Stomach (tissue), 9 donors: ENCODE data around the gene HAGH. TPM values are rescaled to one million over a fixed set of nuclear protein-coding genes. Genes with fewer than 3 reads are reported as not detected.

Experiments
- DNase-seq, 2 donors: peaks; one replicate each; pipeline versions ENCODE4 v3.0.0 to v3.0.0-alpha.2; 2013 to 2019
- H3K27ac ChIP-seq, 5 donors: fragments of 200-600 bp in 4 of 5; sonication (generic) in 4 of 5; one replicate each; pipeline ENCODE4 v1.5.1; 2013 to 2019; ENCODE audit warnings: mild to moderate bottlenecking in 1 of 5, moderate library complexity in 1 of 5
- H3K27me3 ChIP-seq, 3 donors: fragments of 200-600 bp; sonication (generic); one replicate each; pipeline ENCODE4 v1.5.1; 2017 to 2019; ENCODE audit warnings: mixed run types in 1 of 3
- H3K36me3 ChIP-seq, 4 donors: fragments of 200-600 bp; sonication (generic); 1 replicate in 3 of 4; 2 replicates in 1 of 4; pipeline ENCODE4 v1.5.1; 2016 to 2019
- H3K4me1 ChIP-seq, 4 donors: fragments of 200-600 bp; sonication (generic); one replicate each; pipeline ENCODE4 v1.5.1; 2016 to 2019
- H3K4me3 ChIP-seq, 4 donors: fragments of 200-600 bp; sonication (generic) in 3 of 4; one replicate each; pipeline ENCODE4 v1.5.1; 2016 to 2019; ENCODE audit warnings: mild to moderate bottlenecking in 1 of 4
- H3K9me3 ChIP-seq, 4 donors: fragments of 200-600 bp; sonication (generic); one replicate each; pipeline ENCODE4 v1.5.1; 2016 to 2019
- EP300 ChIP-seq: sonication (generic); formaldehyde crosslinking; IDR thresholded peaks from one replicate; pipeline ENCODE4 v1.6.1; 2017; ENCODE audit warnings: antibody characterized with exemption
- POLR2A ChIP-seq, 4 donors: fragments of 450-650 bp; IDR thresholded peaks; one replicate each; pipeline ENCODE4 v1.6.1; 2016; ENCODE audit warnings: antibody characterized with exemption in 4 of 4, control low read depth in 2 of 4, mild to moderate bottlenecking in 1 of 4, moderate library complexity in 1 of 4
- POLR2AphosphoS5 ChIP-seq, 3 donors: sonication (generic); formaldehyde crosslinking; IDR thresholded peaks; one replicate each; pipeline ENCODE4 v1.6.1; 2016; ENCODE audit warnings: antibody characterized with exemption in 3 of 3
- WGBS, 5 donors: extraction: QIAGEN DNeasy Blood & Tissue Kit in 3 of 5; methylation state at CpG; one replicate each; pipeline versions ENCODE4 v1.1.5 to v1.1.7; 2013 to 2018; 5-methylcytosine and 5-hydroxymethylcytosine counted together
- intact Hi-C: fragments of 100-400 bp; cut with DNase I; formaldehyde crosslinking; loops from one replicate; pipeline ENCODE4 v1.15.1; 2023; ENCODE audit warnings: low total_unique reads
- polyA plus RNA-seq, 3 donors: library from polyadenylated mRNA; stranded (reverse); fragments of 200-250 nt; gene quantifications; one replicate each; pipeline ENCODE4 v1.2.3, GENCODE V29; 2013
- total RNA-seq, 5 donors: library from RNA; depleted of rRNA; stranded (reverse); fragments of >200 nt; gene quantifications; one replicate each; pipeline versions ENCODE4 v1.1.0 to v1.2.3, GENCODE V29; 2014 to 2016
- TF ChIP-seq, protein P1 (sequence below), 7 experiments: fragments of 450-650 bp in 4 of 7; fragments of 200-600 bp in 3 of 7; sonication (generic) in 3 of 7; IDR thresholded peaks; one replicate each; pipeline ENCODE4 v1.5.1; 2016 to 2019; ENCODE audit warnings: antibody characterized with exemption in 7 of 7, control low read depth in 2 of 7, mild to moderate bottlenecking in 1 of 7
- donor health status: healthy with polysubstance abuse.
- donor health status: Bipolar disorder and iron deficiency.
- donor health status: healthy.

HAGH gene
- total and polyA plus RNA-seq, 8 donors: 30.3 to 119 (median 69.2) TPM

- WGBS, 5 donors: 12 to 20% (median 17%) methylated on average over 17 of the region's 17 CpGs
- Histone ChIP-seq H3K4me1 (peaks cover 0 to 12% (median 10%) of the 10 kb centered on the region in 4 donors), H3K27me3 (no peaks in the 10 kb centered on the region), H3K4me3 (no peak overlapping the region), H3K27ac (peak overlapping the region in 1 of 5 donors; percentile 49), H3K9me3 (no peaks in the 10 kb centered on the region), H3K36me3 (peaks cover 26 to 80% (median 75%) of the 10 kb centered on the region in 4 donors)
- peak; percentile 86 to 89 for DNase-seq
- TF ChIP-seq EP300 (no peak), POLR2A (IDR thresholded peaks at IDR 0.05) (no peak), POLR2AphosphoS5 (IDR thresholded peaks at IDR 0.05) (peak in 1 of 3 donors; percentile 85)
- TF ChIP-seq, protein P1, sequence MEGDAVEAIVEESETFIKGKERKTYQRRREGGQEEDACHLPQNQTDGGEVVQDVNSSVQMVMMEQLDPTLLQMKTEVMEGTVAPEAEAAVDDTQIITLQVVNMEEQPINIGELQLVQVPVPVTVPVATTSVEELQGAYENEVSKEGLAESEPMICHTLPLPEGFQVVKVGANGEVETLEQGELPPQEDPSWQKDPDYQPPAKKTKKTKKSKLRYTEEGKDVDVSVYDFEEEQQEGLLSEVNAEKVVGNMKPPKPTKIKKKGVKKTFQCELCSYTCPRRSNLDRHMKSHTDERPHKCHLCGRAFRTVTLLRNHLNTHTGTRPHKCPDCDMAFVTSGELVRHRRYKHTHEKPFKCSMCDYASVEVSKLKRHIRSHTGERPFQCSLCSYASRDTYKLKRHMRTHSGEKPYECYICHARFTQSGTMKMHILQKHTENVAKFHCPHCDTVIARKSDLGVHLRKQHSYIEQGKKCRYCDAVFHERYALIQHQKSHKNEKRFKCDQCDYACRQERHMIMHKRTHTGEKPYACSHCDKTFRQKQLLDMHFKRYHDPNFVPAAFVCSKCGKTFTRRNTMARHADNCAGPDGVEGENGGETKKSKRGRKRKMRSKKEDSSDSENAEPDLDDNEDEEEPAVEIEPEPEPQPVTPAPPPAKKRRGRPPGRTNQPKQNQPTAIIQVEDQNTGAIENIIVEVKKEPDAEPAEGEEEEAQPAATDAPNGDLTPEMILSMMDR (IDR thresholded peaks at IDR 0.05): peak in 5 of 7 experiments; percentile 31 to 86 (median 50)
- intact Hi-C loops: no loop called here
These were observed 13.9 kb downstream of the HAGH start for GRCh38 chr16:1812732-1813163.

DNA sequence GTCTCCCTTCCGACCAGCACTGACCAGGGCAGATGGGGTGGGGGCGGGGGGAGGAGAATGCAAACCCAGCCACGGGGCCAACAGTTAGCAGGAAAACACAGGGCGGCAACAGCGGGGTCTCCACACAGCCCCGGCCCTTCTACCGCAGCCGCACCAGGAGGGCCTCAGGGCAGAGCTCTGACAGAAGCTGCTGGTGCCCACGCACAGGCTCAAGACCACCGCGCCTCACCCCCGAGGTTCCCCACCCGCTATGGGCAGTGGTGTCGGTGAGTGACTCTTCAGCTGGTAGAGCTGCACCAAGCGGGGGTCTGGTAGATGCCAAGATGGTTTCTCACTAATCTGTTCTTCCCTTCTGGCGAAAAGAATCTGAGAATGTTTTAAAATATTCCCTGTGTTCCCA is 16.1 kb downstream of the HAGH start:
- Histone ChIP-seq H3K36me3 (peaks cover 24 to 79% (median 67%) of the 10 kb centered on the region in 4 donors), H3K27me3 (no peaks in the 10 kb centered on the region), H3K9me3 (no peaks in the 10 kb centered on the region), H3K27ac (no peak overlapping the region), H3K4me1 (peaks cover 0 to 12% (median 10%) of the 10 kb centered on the region in 4 donors), H3K4me3 (no peak overlapping the region)
- 92 to 96% (median 94%) methylated on average over 13 to 16 of the region's 16 CpGs for whole genome bisulfite sequencing, 5 donors
- TF ChIP-seq EP300 (no peak), POLR2AphosphoS5 (IDR thresholded peaks at IDR 0.05) (no peak), POLR2A (IDR thresholded peaks at IDR 0.05) (no peak)
- TF ChIP-seq, protein P1 (IDR thresholded peaks at IDR 0.05): no peak
- intact Hi-C loops: no loop called here
- no peak for DNase-seq

DNA sequence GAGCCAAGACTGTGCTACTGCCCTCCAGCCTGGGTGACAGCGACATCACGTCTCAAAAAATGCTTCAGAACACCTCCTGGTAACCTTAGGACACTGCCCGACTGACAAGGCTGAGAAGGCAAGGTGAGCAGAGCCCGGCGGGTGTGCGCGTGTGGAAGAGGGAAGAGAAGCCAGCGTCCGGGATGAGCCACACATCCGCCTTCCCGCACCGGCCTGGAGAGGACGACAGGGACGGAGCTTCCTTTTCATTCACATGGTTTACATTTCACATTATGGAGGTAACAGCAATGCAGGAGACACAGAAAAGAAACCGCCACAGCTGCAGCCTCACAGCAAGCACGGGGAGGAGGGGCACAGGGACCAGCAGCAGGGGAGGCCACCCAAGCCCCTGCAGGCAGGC is 16.5 kb downstream of the HAGH start:
- no peak for DNase-seq
- H3K27ac ChIP-seq: no peak overlapping the region
- 92 to 96% (median 95%) methylated on average over 14 to 16 of the region's 16 CpGs for WGBS, 5 donors
- H3K27me3 ChIP-seq: no peaks in the 10 kb centered on the region
- H3K36me3 ChIP-seq: peaks cover 24 to 78% (median 64%) of the 10 kb centered on the region in 4 donors
- H3K4me1 ChIP-seq: peaks cover 0 to 12% (median 10%) of the 10 kb centered on the region in 4 donors
- H3K4me3 ChIP-seq: no peak overlapping the region
- TF ChIP-seq EP300 (no peak), POLR2AphosphoS5 (IDR thresholded peaks at IDR 0.05) (no peak), POLR2A (IDR thresholded peaks at IDR 0.05) (no peak)
- TF ChIP-seq, protein P1 (IDR thresholded peaks at IDR 0.05): no peak
- no peaks in the 10 kb centered on the region for H3K9me3 ChIP-seq
- intact Hi-C loops: no loop called here

- H3K4me1 ChIP-seq: peaks cover 0 to 12% (median 10%) of the 10 kb centered on the region in 4 donors
- WGBS, 5 donors: 44 to 82% (median 63%) methylated on average over 23 to 28 of the region's 28 CpGs
- H3K9me3 ChIP-seq: no peaks in the 10 kb centered on the region
- TF ChIP-seq EP300: no peak
- TF ChIP-seq POLR2A (IDR thresholded peaks at IDR 0.05): no peak
- TF ChIP-seq, protein P1 (IDR thresholded peaks at IDR 0.05): no peak
- no peak for TF ChIP-seq POLR2AphosphoS5 (IDR thresholded peaks at IDR 0.05)
- intact Hi-C loops: no loop called here
- no peak overlapping the region for H3K4me3 ChIP-seq
- no peaks in the 10 kb centered on the region for H3K27me3 ChIP-seq
- H3K27ac ChIP-seq: no peak overlapping the region
- DNase-seq: no peak
- H3K36me3 ChIP-seq: peaks cover 24 to 76% (median 60%) of the 10 kb centered on the region in 4 donors
These were observed 17.3 kb downstream of the HAGH start for GRCh38 chr16:1809281-1809801.
